ENCODE data around the gene YTHDC2.
"Not testable (repeated sequence)": the region's sequence is repeated elsewhere in the genome, so short reads cannot be mapped to it uniquely, and the experiment has no call there.

The YTHDC2 gene

DNA sequence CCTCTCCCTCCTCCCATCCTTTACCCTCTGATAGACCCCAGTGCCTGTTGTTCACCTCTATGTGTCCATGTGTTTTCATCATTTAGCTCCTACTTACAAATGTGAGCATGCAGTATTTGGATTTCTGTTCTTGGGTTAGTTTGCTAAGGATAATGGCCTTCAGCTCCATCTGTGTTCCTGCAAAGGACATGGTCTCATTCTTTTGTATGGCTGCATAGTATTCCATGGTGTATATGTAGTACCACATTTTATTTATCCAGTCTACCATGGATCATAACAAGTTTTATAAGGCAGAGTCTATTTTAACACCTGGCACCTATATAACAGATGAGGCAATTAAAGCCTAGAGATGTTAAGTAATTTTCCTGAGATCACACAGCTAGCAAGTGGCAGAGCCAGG is 7.4 kb downstream of the YTHDC2 start:
- FAIRE-seq: no peak

- no peak for FAIRE-seq
Measured at GRCh38 chr5:113523168-113523567, 9.7 kb downstream of the YTHDC2 start.

GRCh38 chr5:113524927-113525326 is 11.4 kb downstream of the YTHDC2 start:
- FAIRE-seq: no peak

DNA sequence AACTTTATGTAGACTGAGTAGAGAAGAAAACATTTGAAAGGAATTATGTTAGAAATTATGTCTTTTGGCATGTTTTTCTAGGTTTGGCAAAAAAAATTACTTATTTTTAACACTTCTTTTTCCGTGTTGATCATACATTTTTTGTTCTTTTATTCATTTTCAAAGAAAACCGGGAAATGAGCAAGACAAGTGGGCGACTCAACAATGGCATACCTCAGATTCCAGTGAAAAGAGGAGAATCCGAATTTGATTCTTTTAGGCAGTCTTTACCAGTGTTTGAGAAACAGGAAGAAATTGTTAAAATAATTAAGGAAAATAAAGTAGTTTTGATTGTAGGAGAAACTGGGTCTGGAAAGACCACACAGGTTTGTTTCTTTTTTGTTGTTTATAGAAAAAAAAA is 12.9 kb downstream of the YTHDC2 start:
- FAIRE-seq: no peak

DNA sequence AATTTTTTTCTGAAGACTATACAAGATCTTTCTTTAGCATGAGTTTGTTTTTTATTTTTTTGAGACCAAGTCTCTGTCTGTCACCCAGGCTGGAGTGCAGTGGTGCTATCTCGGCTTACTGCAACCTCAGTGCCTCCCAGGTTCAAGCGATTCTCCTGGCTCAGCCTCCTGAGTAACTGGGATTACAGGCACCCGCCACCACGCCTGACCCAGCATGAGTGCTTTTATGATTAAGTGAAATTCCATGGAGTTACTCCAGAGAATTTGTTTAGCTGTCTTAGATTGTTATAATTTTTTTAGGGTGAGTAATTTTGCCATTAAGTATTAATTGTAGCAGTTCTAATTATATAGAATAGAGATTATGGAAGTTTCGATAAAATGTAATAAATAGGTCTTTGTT is 14.3 kb downstream of the YTHDC2 start:
- no peak for FAIRE-seq

DNA sequence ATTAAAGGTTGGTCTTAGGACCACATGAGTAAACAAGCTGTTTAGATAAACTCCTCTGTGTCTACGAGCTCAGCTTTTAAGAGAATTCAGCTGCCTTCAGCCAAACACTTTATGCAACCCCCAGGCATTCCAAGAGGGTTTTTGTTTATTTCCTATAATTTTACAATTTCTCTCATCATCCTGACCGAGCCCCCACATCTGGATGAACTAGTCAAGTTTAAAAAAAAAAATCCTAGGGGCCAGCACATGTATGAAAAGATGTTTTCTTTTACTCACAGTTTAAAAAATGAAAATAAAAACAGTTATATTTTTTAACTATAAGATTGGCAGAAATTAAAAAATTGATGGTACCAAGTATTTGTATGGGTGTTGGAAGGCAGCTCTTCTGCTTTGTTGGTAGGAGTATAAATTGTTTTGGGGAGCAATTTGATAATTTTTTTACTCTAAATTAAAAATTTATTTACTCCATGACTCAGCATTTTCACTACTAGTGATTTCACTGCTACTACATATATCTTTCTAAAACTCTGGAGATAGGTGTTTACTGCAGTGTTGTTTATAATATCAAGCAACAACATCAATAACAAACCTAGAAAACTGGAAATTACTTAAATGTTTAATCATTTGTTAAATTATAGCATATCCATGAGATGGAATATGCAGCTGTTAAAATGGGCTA is 18.1 kb downstream of the YTHDC2 start:
- FAIRE-seq: no peak

GRCh38 chr5:113538313-113538712 is 24.8 kb downstream of the YTHDC2 start:
- FAIRE-seq: no peak

DNA sequence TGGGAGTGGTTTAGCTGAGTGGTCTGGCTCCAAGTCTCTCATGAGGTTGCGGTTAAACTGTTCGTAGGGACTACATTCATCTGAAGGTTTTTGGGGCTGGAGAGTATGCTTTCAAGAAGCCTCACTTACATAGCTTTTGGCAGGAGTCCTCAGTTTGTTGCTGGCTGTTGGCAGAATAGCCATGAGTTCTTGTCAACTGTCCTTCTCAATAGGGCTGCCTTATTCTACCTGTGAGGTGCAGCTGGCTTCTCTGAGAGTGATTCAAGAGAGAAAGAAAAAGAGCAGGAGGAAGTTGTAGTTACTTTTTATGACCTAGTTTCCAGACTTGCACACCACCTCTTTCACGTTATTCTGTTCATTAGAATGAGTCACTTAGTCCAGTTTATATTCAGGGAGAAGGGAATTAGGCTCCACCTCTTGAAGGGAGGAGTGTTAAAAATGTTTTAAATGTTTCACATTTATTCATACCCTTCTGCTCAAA is 33.2 kb downstream of the YTHDC2 start:
- FAIRE-seq: no peak

- FAIRE-seq: no peak
Measured at GRCh38 chr5:113548396-113548795, 34.9 kb downstream of the YTHDC2 start.

- no peak for FAIRE-seq
Measured at GRCh38 chr5:113552137-113552536, 38.6 kb downstream of the YTHDC2 start.

DNA sequence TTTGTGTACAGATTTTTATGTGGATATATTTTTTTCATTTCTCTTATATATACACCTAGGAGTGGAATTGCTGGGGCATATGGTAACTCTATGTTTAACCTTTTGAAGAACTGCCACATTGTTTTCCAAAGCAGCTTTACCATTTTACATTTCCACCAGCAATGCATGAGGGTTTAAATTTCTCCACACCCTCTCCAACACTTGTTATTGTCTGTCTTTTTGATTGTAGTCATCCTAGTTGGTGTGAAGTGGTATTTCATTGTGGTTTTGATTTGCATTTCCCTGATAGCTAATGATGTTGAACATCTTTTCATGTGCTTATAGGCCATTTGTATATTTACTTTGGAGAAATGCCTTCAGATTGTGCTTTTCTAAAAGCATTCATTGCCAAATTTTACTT is 39.1 kb downstream of the YTHDC2 start:
- FAIRE-seq: no peak

GRCh38 chr5:113562828-113563400 is 49.4 kb downstream of the YTHDC2 start:
- FAIRE-seq: no peak

DNA sequence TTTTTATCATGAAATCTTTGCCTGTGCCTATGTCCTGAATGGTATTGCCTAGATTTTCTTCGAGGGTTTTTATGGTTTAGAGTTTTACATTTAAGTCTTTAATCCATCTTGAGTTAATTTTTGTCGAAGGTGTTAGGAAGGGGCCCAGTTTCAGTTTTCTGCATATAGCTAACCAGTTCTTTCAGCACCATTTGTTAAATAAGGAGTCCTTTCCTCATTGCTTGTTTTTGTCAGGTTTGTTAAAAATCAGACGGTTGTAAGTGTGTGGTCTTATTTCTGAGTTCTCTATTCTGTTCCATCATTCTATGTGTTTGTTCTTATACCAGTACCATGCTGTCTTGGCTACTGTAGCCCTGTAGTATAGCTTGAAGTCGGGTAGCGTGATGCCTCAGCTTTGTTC is 55.9 kb downstream of the YTHDC2 start:
- no peak for FAIRE-seq

- no peak for FAIRE-seq
Measured at GRCh38 chr5:113572716-113573115, 59.2 kb downstream of the YTHDC2 start.

DNA sequence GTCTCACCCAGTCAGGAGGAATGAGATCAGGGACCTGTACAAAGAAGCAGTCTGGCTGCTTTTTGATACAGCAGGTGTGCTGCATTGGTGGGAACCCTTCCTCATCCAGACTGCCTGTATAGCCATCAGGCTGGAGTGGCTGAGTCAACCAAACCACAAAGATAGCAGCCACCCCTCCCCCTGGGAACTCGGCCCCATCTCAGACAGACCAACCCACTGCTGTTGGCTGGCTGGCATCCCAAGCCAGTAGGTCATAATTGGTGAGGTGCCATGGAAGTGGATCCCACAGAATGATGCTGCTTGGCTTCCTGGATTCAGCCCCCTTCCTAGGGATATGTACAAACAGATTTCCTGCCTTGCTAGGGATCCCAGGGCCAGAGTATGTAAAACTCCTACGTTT is 60.9 kb downstream of the YTHDC2 start:
- FAIRE-seq: no peak

DNA sequence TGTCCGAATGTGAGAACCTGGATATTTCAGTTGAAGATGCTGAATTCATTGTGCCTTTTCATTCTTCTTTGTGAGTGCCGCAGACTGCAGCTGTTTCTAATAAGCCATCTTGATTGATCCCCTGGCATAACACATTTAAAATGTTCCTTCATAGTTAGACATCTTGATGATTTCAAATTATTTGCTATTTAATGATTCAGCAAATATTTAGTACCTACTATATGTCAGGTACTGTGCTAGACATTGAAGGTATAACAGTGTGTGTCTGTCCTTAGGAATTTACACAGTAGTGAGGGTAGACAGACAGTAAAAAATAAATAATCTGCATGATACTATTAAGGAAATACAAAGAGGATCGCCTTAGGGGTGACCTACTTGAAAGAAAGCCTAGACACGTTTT is 61.6 kb downstream of the YTHDC2 start:
- FAIRE-seq: no peak

DNA sequence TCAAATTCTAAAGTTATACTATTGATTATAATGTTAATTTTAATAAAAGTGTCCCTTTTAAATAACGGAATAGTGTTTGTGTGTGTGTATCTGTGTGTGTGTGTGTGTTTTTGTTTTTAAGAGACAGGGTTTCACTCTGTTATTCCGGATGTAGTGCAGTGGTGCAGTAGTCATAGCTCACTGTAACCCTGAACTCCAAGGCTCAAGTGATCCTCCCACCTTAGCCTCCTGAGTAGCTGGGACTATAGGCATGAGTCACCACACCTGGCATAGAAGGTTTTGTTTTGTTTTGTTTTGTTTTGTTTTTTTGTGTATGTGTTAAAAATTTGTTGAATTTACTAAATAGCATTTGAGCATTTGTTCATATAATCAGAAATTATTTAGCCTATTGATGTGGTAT is 64.6 kb downstream of the YTHDC2 start:
- FAIRE-seq: no peak

- FAIRE-seq: no peak
Measured at GRCh38 chr5:113581388-113581787, 67.9 kb downstream of the YTHDC2 start.

GRCh38 chr5:113598150-113598549 is 84.7 kb downstream of the YTHDC2 start:
- no peak for FAIRE-seq

DNA sequence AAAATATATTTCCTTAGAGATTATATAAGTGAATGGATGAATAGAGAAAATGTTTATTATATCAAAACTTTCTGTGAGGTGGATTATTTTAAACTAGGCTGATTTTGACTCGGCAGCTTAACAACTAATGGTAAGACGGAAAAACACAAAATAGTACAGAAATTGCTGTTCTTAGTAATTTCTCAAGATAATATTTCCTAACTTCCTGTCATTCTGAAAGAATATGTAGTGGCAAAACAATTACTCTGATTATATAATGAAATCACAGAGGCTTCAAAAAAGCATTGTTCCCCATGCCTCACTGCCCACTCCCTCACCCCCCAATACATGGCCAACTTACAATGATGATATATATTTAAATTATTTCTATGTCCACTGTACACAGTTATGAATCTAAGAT is 85.4 kb downstream of the YTHDC2 start:
- no peak for FAIRE-seq

- no peak for FAIRE-seq
Measured at GRCh38 chr5:113600255-113600905, 86.9 kb downstream of the YTHDC2 start.

DNA sequence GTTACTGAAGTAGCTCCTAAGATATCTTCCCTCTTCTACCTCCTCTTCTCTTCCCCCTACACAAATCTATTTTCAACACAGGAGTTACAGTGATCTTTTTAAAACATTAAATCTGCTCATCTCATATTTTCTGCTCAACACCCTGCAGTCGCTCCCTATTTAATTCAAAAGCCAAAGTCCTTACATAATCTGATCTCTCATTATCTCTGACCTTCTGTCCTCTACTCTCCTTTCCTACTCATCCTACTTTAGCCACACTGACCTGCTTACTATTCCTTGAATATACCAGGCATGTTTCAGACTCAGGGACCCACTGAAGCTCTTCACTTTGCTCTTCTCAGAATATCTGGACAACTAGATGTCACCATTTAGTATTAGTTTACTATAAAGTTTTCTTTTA is 87.9 kb downstream of the YTHDC2 start:
- no peak for FAIRE-seq

DNA sequence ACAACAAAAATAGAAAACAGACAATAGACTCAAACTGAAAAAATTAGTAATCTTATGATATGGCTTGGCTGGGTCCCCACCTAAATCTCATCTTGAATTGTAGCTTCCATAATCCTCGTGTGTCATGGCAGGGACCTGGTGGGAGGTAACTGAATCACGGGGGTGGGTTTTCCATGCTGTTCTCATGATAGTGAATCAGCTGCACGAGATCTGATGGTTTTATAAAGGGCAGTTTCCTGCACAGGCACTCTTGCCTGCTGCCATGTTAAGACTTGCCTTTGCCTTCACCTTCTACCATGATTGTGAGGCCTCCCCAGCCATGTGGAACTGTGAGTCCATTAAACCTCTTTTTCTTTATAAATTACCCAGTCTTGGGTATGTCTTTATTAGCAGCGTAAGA is 89.8 kb downstream of the YTHDC2 start:
- not testable (repeated sequence) for FAIRE-seq
